Measurements from ENCODE around the gene NOC3L. TPM values are rescaled to one million over a fixed set of nuclear protein-coding genes. Genes with fewer than 3 reads are reported as not detected.
A peak's percentile ranks its signal among the peaks of the same experiment; 100 is the strongest.
"Not testable (repeated sequence)": the region's sequence is repeated elsewhere in the genome, so short reads cannot be mapped to it uniquely, and the experiment has no call there.

NOC3L gene
- total RNA-seq: 27.9 TPM

GRCh38 chr10:94362360-94363250 lies at the start of gene NOC3L:
TSS of gene NOC3L (minus strand) at chr10:94362939. CDS start at chr10:94362838, 101 bp downstream.
- peak; percentile 95 for DNase-seq (ENCODE audit: low spot score)

- no peak for DNase-seq (ENCODE audit: low spot score)
These were observed 49.7 kb upstream of the NOC3L start for GRCh38 chr10:94412449-94412848.

GRCh38 chr10:94411304-94411703 lies 48.6 kb upstream of the NOC3L start:
- DNase-seq (ENCODE audit: low spot score): no peak

- DNase-seq (ENCODE audit: low spot score): no peak
These were observed 46.4 kb upstream of the NOC3L start for GRCh38 chr10:94409021-94409657.

GRCh38 chr10:94407668-94408067 lies 44.9 kb upstream of the NOC3L start:
- DNase-seq (ENCODE audit: low spot score): no peak

GRCh38 chr10:94405406-94405805 lies 42.7 kb upstream of the NOC3L start:
- DNase-seq (ENCODE audit: low spot score): no peak

GRCh38 chr10:94403380-94404213 lies 40.9 kb upstream of the NOC3L start:
- peak; percentile 73 for DNase-seq (ENCODE audit: low spot score)

GRCh38 chr10:94402843-94403379 lies 40.2 kb upstream of the NOC3L start:
- DNase-seq (ENCODE audit: low spot score): no peak

- peak; percentile 95 for DNase-seq (ENCODE audit: low spot score)
These were observed 39.6 kb upstream of the NOC3L start, which contains the start of gene TBC1D12 for GRCh38 chr10:94402204-94402842. TSS of gene TBC1D12 (plus strand) at chr10:94402541. CDS start at chr10:94402614, 73 bp downstream.

- no peak for DNase-seq (ENCODE audit: low spot score)
These were observed 36.0 kb upstream of the NOC3L start for GRCh38 chr10:94398762-94399161.

GRCh38 chr10:94397549-94398370 lies 35.0 kb upstream of the NOC3L start:
- no peak for DNase-seq (ENCODE audit: low spot score)

- not testable (repeated sequence) for DNase-seq (ENCODE audit: low spot score)
These were observed 29.4 kb upstream of the NOC3L start for GRCh38 chr10:94392117-94392516.

GRCh38 chr10:94385733-94386132 lies 23.0 kb upstream of the NOC3L start:
- DNase-seq (ENCODE audit: low spot score): not testable (repeated sequence)

GRCh38 chr10:94383530-94383929 lies 20.8 kb upstream of the NOC3L start:
- no peak for DNase-seq (ENCODE audit: low spot score)

GRCh38 chr10:94376865-94377264 lies 14.1 kb upstream of the NOC3L start:
- DNase-seq (ENCODE audit: low spot score): no peak

GRCh38 chr10:94375374-94375773 lies 12.6 kb upstream of the NOC3L start:
- DNase-seq (ENCODE audit: low spot score): no peak

GRCh38 chr10:94370501-94370900 lies 7.8 kb upstream of the NOC3L start:
- no peak for DNase-seq (ENCODE audit: low spot score)

GRCh38 chr10:94366382-94366781 lies 3.6 kb upstream of the NOC3L start:
- DNase-seq (ENCODE audit: low spot score): no peak

GRCh38 chr10:94364482-94364881 lies 1.7 kb upstream of the NOC3L start:
- DNase-seq (ENCODE audit: low spot score): no peak

GRCh38 chr10:94363251-94363565 lies 469 bp upstream of the NOC3L start:
- no peak for DNase-seq (ENCODE audit: low spot score)
